ENCODE results near the gene ZNF334. TPM values are rescaled to one million over a fixed set of nuclear protein-coding genes. Genes with fewer than 3 reads are reported as not detected.

Gene ZNF334
- polyA plus RNA-seq, 1 experiment: 4.0 TPM

DNA sequence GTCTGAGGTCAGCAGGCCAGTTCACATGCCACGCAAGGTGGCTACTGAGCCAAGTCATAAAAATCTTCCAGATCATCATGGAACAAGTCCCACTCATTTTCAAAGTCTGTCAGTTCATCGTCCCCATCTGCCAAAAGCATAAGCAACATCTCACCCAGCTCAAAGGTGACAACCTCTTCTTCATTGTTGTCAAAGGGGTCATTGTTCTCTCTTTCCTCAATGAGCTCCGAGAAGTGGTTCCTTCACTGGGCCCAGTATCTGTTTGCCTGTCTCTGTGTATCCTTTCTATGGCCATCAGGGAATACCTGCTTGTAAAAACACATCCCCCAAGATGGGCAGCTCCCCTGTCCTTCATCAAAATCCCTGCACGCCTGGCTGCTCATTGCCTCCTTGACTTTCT is 49.5 kb downstream of the ZNF334 start:
- no peak for DNase-seq (ENCODE audit: low read depth, low spot score)
- Histone ChIP-seq H3K9me3 (ENCODE audit: control insufficient read depth, insufficient read depth, low read length) (no peaks in the 10 kb centered on the region; the same call in 1 of the 2 replicates), H3K27me3 (ENCODE audit: control insufficient read depth, insufficient read depth, low read length) (peaks cover 10% of the 10 kb centered on the region), H3K27ac (ENCODE audit: low read depth, low read length) (no peak overlapping the region), H3K4me3 (ENCODE audit: low read depth, low read length) (no peak overlapping the region)
- POLR2A ChIA-PET: no interaction called here
- CTCF ChIA-PET: no interaction called here
- TF ChIP-seq, protein P1, sequence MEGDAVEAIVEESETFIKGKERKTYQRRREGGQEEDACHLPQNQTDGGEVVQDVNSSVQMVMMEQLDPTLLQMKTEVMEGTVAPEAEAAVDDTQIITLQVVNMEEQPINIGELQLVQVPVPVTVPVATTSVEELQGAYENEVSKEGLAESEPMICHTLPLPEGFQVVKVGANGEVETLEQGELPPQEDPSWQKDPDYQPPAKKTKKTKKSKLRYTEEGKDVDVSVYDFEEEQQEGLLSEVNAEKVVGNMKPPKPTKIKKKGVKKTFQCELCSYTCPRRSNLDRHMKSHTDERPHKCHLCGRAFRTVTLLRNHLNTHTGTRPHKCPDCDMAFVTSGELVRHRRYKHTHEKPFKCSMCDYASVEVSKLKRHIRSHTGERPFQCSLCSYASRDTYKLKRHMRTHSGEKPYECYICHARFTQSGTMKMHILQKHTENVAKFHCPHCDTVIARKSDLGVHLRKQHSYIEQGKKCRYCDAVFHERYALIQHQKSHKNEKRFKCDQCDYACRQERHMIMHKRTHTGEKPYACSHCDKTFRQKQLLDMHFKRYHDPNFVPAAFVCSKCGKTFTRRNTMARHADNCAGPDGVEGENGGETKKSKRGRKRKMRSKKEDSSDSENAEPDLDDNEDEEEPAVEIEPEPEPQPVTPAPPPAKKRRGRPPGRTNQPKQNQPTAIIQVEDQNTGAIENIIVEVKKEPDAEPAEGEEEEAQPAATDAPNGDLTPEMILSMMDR (IDR thresholded peaks at IDR 0.05; ENCODE audit: low read depth, low read length): no peak

DNA sequence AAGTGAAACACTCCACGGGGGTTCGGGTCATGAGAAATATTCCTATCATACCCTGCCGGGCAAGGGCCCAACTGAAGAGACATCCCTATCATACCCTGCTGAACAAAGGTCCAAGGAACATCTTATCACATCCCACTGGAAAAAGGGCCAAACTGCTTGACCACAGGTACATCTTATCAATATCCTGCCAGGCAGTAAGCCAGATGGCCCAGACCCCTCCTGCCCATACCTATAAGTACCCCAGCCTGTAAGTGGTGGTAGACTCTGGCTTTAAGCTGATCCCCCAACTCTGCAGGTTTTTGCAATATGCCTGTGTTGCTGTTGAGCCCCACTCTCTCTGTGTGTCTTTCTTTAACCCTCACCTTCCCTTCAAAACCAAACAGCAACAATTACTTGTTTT is 51.6 kb downstream of the ZNF334 start:
- Histone ChIP-seq H3K4me3 (ENCODE audit: low read depth, low read length) (no peak overlapping the region), H3K27me3 (ENCODE audit: control insufficient read depth, insufficient read depth, low read length) (peaks cover 15% of the 10 kb centered on the region), H3K27ac (ENCODE audit: low read depth, low read length) (no peak overlapping the region), H3K9me3 (ENCODE audit: control insufficient read depth, insufficient read depth, low read length) (peaks cover 8% of the 10 kb centered on the region)
- no peak for DNase-seq (ENCODE audit: low read depth, low spot score)
- CTCF ChIA-PET: no interaction called here
- TF ChIP-seq, protein P1 (IDR thresholded peaks at IDR 0.05; ENCODE audit: low read depth, low read length): no peak
- POLR2A ChIA-PET: no interaction called here

DNA sequence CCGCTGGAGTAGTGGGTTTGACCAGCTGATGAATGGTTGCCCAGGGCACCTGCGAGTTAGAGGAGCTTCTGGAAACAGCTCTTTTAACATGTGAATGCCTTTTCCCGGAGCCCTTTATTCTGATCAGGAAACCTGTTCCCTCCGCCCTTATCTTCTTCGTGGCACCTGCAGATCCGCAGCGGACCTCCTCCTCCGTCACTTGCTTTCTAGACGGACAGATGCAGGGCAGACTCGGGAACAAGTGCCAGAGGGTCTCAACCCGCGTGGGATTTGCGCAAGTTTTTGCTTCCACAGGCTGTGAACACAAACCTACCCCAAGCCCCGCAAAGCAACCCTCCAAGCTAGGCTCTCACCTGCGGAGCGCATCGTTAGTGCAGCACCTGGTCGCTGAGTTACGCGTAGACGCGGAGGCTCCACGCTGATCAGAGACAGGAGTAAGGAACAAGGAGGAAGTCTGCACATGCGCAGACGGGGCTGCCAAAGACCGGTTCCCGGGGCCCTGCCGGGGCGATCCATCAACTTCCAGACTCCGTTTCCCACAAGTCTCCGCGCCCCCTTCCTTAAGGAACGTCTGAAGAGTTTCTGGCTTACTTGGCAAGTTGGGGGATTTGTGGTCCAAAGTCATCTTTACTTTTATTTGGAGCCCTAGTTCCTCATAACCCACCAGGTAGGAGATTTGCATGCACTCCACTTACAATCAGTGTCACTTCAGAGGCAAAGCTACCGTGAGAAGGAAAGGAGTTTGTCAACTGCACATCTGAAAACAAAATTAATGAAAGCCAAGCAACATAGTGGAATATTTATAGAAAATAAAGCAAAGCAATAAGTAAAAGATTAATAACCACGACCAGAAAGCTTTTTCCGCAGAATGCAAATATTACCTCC is 54.3 kb downstream of the ZNF334 start:
- Histone ChIP-seq H3K9me3 (ENCODE audit: control insufficient read depth, insufficient read depth, low read length) (peaks cover 8% of the 10 kb centered on the region), H3K27ac (ENCODE audit: low read depth, low read length) (no peak overlapping the region), H3K27me3 (ENCODE audit: control insufficient read depth, insufficient read depth, low read length) (peaks cover 15% of the 10 kb centered on the region), H3K4me3 (ENCODE audit: low read depth, low read length) (no peak overlapping the region)
- ChIA-PET POLR2A (no interaction called here), CTCF (interaction anchor here (0.6 kb wide), 1 partner anchor 11 kb away, joined by 4 read pairs; no protein-coding TSS in a partner anchor)
- DNase-seq (ENCODE audit: low read depth, low spot score): no peak
- TF ChIP-seq, protein P1 (IDR thresholded peaks at IDR 0.05; ENCODE audit: low read depth, low read length): no peak

DNA sequence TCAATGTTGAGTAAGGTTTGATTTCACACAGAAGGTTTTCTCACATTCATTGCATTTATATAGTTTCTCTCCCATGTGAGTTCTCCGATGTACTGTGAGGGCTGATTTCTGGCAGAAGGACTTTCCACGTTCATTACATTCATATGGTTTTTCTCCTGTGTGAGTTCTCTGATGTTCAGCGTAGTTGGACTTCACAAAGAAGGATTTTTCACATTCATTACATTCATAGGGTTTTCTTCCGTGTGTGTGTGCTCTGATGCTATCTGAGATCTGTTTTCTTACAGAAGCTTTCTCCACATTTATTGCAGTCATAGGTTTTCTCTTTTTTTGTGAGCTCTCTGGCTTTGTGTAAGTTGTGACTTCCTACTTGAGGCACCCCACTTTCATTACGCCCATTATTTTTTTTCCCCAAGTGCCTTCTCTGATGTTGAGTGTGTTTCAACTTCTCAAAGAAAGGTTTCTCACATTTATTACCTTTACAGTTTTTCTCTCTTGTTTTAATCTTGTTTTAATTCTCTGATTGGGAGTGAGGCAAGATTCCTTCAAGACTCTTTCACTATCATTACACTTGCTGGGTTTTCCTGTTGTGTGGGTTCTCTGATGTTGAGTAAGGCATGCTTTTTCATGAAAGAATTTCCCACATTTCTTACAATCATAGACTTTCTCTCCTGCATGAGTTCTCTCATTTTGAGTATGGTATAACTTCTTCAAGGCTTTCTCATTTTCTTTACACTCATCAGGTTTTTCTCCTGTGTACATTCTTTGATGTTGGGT is 56.9 kb downstream of the ZNF334 start:
- Histone ChIP-seq H3K9me3 (ENCODE audit: control insufficient read depth, insufficient read depth, low read length) (peaks cover 8% of the 10 kb centered on the region), H3K27ac (ENCODE audit: low read depth, low read length) (no peak overlapping the region), H3K27me3 (ENCODE audit: control insufficient read depth, insufficient read depth, low read length) (peaks cover 17% of the 10 kb centered on the region), H3K4me3 (ENCODE audit: low read depth, low read length) (no peak overlapping the region)
- POLR2A ChIA-PET: no interaction called here
- DNase-seq (ENCODE audit: low read depth, low spot score): no peak
- CTCF ChIA-PET: no interaction called here
- TF ChIP-seq, protein P1 (IDR thresholded peaks at IDR 0.05; ENCODE audit: low read depth, low read length): no peak

DNA sequence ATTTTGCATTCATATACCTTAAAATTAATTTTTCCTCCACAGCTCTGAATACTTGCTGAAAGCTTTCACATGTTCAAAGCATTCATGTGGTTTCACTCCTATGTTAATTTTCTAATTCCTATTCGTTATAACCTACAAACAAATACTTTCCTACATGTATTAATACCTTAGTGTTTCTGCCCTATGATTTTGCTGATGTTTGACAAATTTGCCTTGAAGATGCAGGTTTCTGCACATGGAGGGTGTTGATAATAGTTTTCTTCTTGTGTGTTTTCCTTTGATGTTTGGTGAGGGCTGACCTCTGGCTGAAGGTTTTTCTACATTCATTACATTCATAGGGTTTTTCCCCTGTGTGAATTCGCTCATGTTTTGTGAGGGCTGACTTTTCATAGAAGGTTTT is 57.6 kb downstream of the ZNF334 start:
- TF ChIP-seq, protein P1 (IDR thresholded peaks at IDR 0.05; ENCODE audit: low read depth, low read length): no peak
- ChIA-PET POLR2A (no interaction called here), CTCF (no interaction called here)
- Histone ChIP-seq H3K9me3 (ENCODE audit: control insufficient read depth, insufficient read depth, low read length) (peaks cover 8% of the 10 kb centered on the region), H3K4me3 (ENCODE audit: low read depth, low read length) (no peak overlapping the region), H3K27ac (ENCODE audit: low read depth, low read length) (no peak overlapping the region), H3K27me3 (ENCODE audit: control insufficient read depth, insufficient read depth, low read length) (peaks cover 17% of the 10 kb centered on the region)
- no peak for DNase-seq (ENCODE audit: low read depth, low spot score)
